DND-41 (cell line): ENCODE measurements around the gene VIL1.

Source experiments
- ATAC-seq: fragments of 200-7000 bp; cut with Tn5 transposase; 3 replicates; pipeline ENCODE4 v1.9.1; 2021; ENCODE audit warnings: low read depth; ENCODE audit not compliant: insufficient read depth
- DNase-seq: peaks from one replicate; pipeline ENCODE4 v3.0.0-alpha.2; 2020
- H2AFZ ChIP-seq: 2 replicates; pipeline ENCODE4 v1.6.0; 2012; ENCODE audit warnings: low read depth, low read length
- H3K27ac ChIP-seq: 2 replicates; pipeline ENCODE4 v1.5.1; 2012; ENCODE audit warnings: low read length, inconsistent platforms
- H3K27me3 ChIP-seq: fragments of 200-600 bp; sonication (generic); 2 replicates; pipeline ENCODE4 v1.6.0; 2012; ENCODE audit warnings: low read length, mild to moderate bottlenecking, inconsistent platforms; ENCODE audit not compliant: insufficient read depth, poor library complexity
- H3K36me3 ChIP-seq: 2 replicates; pipeline ENCODE4 v1.5.1; 2012; ENCODE audit warnings: low read length, inconsistent platforms; ENCODE audit not compliant: insufficient read depth
- H3K4me1 ChIP-seq: 2 replicates; pipeline ENCODE4 v1.5.1; 2012; ENCODE audit warnings: mild to moderate bottlenecking, low read length; ENCODE audit not compliant: insufficient read depth
- H3K4me2 ChIP-seq: 2 replicates; pipeline ENCODE4 v1.6.0; 2012; ENCODE audit warnings: mild to moderate bottlenecking, moderate library complexity, low read length, inconsistent platforms; ENCODE audit not compliant: insufficient read depth
- H3K4me3 ChIP-seq, 2 experiments: fragments of 200-600 bp in 1 of 2; shearing (Covaris generic) in 1 of 2; 2 replicates each; pipeline ENCODE4 v1.5.1; 2012 to 2016; ENCODE audit warnings: inconsistent platforms in 2 of 2, low read length in 2 of 2, mild to moderate bottlenecking in 2 of 2, low read depth in 1 of 2, moderate library complexity in 1 of 2
- H3K79me2 ChIP-seq: 2 replicates; pipeline ENCODE4 v1.6.0; 2012; ENCODE audit warnings: low read length, inconsistent platforms; ENCODE audit not compliant: insufficient read depth
- H3K9ac ChIP-seq: 2 replicates; pipeline ENCODE4 v1.6.0; 2012; ENCODE audit warnings: low read depth, mild to moderate bottlenecking, inconsistent platforms, low read length, moderate library complexity
- H3K9me3 ChIP-seq: 2 replicates; pipeline ENCODE4 v1.5.1; 2012; ENCODE audit warnings: low read length, moderate library complexity, mild to moderate bottlenecking, inconsistent platforms; ENCODE audit not compliant: insufficient read depth, severe bottlenecking
- H4K20me1 ChIP-seq: 2 replicates; pipeline ENCODE4 v1.6.0; 2012; ENCODE audit warnings: low read length; ENCODE audit not compliant: insufficient read depth
- EZH2 ChIP-seq: IDR thresholded peaks from 3 replicates; pipeline ENCODE4 v1.6.1; 2012; ENCODE audit warnings: borderline replicate concordance, low read depth, mild to moderate bottlenecking, moderate library complexity, low read length, inconsistent platforms; ENCODE audit not compliant: severe bottlenecking
- TF ChIP-seq, protein P1 (sequence below): IDR thresholded peaks from 2 replicates; pipeline ENCODE4 v1.5.1; 2012; ENCODE audit warnings: borderline replicate concordance, low read length, moderate library complexity, mild to moderate bottlenecking; ENCODE audit not compliant: poor library complexity, severe bottlenecking; ENCODE audit errors: extremely low read depth

Gene VIL1

DNA sequence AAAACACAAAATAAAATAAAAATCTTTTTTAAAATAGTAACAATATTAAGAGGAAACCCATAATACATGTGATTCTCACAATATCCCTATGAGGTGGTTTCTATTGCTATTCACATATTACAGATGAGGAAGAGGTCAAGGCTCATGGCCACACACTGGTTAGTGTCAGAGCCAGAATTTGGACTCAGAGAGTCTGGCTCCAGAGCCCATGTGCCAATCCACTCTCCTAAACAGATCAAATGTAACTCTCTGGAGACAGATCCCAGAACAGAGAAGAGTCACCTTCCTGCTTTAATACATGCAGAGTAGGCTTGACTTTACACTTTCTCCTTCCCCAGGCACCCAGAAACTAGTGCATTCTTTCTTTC, 47.0 kb upstream of the VIL1 start:
- ATAC-seq, result no peak
- Histone ChIP-seq H3K36me3 (no peaks in the 10 kb centered on the region), H3K27me3 (no peaks in the 10 kb centered on the region), H3K9ac (no peak overlapping the region), H3K9me3 (no peaks in the 10 kb centered on the region), H2AFZ (no peak overlapping the region), H3K4me2 (no peak overlapping the region), H3K79me2 (no peaks in the 10 kb centered on the region), H3K4me1 (no peaks in the 10 kb centered on the region), H3K27ac (no peak overlapping the region), H4K20me1 (no peaks in the 10 kb centered on the region), H3K4me3 (no peak overlapping the region)
- DNase-seq, result no peak
- no peak for TF ChIP-seq EZH2
- TF ChIP-seq, protein P1, sequence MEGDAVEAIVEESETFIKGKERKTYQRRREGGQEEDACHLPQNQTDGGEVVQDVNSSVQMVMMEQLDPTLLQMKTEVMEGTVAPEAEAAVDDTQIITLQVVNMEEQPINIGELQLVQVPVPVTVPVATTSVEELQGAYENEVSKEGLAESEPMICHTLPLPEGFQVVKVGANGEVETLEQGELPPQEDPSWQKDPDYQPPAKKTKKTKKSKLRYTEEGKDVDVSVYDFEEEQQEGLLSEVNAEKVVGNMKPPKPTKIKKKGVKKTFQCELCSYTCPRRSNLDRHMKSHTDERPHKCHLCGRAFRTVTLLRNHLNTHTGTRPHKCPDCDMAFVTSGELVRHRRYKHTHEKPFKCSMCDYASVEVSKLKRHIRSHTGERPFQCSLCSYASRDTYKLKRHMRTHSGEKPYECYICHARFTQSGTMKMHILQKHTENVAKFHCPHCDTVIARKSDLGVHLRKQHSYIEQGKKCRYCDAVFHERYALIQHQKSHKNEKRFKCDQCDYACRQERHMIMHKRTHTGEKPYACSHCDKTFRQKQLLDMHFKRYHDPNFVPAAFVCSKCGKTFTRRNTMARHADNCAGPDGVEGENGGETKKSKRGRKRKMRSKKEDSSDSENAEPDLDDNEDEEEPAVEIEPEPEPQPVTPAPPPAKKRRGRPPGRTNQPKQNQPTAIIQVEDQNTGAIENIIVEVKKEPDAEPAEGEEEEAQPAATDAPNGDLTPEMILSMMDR, result no peak

DNA sequence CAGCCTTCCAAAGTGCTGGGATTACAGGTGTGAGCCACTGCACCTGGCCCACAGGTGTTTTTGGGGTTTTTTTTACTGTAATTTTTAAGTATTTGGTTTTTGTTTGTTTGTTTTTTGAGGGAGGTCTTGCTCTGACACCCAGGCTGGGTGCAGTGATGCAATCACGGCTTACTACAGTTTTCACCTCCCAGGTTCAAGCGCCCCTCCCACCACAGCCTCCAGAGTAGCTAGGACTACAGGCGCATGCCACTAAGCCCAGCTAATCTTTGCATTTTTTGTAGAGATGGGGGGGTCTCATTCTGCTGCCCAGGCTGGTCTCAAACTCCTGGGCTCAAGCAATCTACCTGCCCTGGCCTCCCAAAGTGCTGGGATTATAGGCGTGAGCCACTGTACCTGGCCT, 44.1 kb upstream of the VIL1 start:
- Histone ChIP-seq H3K4me2 (no peak overlapping the region), H3K4me3 (no peak overlapping the region), H3K27me3 (no peaks in the 10 kb centered on the region), H3K79me2 (no peaks in the 10 kb centered on the region), H3K4me1 (no peaks in the 10 kb centered on the region), H3K36me3 (no peaks in the 10 kb centered on the region), H3K9ac (no peak overlapping the region), H2AFZ (no peak overlapping the region), H3K27ac (no peak overlapping the region), H4K20me1 (no peaks in the 10 kb centered on the region), H3K9me3 (no peaks in the 10 kb centered on the region)
- DNase-seq (no peak), ATAC-seq (no peak)
- TF ChIP-seq, protein P1, result no peak
- no peak for TF ChIP-seq EZH2

DNA sequence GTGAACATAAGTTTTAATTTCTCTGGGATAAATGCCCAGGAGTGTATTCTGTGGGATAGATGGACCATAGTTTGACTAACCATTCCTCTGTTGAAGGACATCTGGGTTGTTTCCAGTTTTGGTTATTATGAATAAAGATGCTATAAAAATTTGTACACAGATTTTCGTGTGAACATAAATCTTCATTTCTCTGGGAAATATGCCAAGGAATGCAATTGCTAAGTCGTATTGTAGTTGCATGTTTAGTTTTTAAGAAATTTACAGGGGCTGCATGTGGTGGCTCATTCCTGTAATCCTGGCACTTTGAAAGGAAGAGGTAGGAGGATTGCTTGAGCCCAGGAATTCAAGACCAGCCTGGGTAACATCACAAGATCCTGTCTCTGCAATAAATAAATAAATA, 43.7 kb upstream of the VIL1 start:
- H3K27ac ChIP-seq, result no peak overlapping the region

More for the DNA sequence above, 43.7 kb upstream of the VIL1 start:
- no peaks in the 10 kb centered on the region for H3K27me3 ChIP-seq
- H2AFZ ChIP-seq, result no peak overlapping the region
- H3K9me3 ChIP-seq, result no peaks in the 10 kb centered on the region
- no peaks in the 10 kb centered on the region for H4K20me1 ChIP-seq
- TF ChIP-seq EZH2, result no peak
- TF ChIP-seq, protein P1, result no peak
- H3K4me2 ChIP-seq, result no peak overlapping the region
- no peaks in the 10 kb centered on the region for H3K4me1 ChIP-seq
- H3K36me3 ChIP-seq, result no peaks in the 10 kb centered on the region
- no peaks in the 10 kb centered on the region for H3K79me2 ChIP-seq
- no peak overlapping the region for H3K9ac ChIP-seq
- ATAC-seq (no peak), DNase-seq (no peak)
- H3K4me3 ChIP-seq, result no peak overlapping the region
